ENCODE results near the gene CHTF8. TPM values are rescaled to one million over a fixed set of nuclear protein-coding genes. Genes with fewer than 3 reads are reported as not detected.
A peak's percentile ranks its signal among the peaks of the same experiment; 100 is the strongest.

CHTF8 gene
- total and polyA plus RNA-seq, 10 of the 15 experiments (the other 5 are each of a cell fraction or from before 2014, with no cell fraction given): 18.5 to 159 (median 102) TPM

GRCh38 chr16:69084289-69084688 is 48.1 kb downstream of the CHTF8 start:
- SMC1A ChIA-PET (ENCODE audit: uncharacterized antibody, unreplicated experiment): interaction anchor here (1.3 to 2.1 kb wide), 2 partner anchors 16 to 202 kb away, joined by 3 to 5 read pairs; no protein-coding TSS in a partner anchor
- 89% methylated on average over 2 of the region's 2 CpGs for WGBS (ENCODE audit: insufficient coverage, insufficient replicate concordance, low lambda C conversion rate, missing lambda C conversion rate)
- Histone ChIP-seq H3K36me3 (ENCODE audit: control insufficient read depth in 2 of 2, insufficient read depth in 2 of 2, low read length in 1 of 2) (no peaks in the 10 kb centered on the region; a peak in 1 of 4 replicates), H3K4me1 (ENCODE audit: control insufficient read depth, insufficient read depth, low read length) (peaks cover 7% of the 10 kb centered on the region), H3K4me3 (no peak overlapping the region), H3K79me2 (ENCODE audit: control insufficient read depth, insufficient read depth, low read length) (no peaks in the 10 kb centered on the region), H2AFZ (ENCODE audit: control insufficient read depth, low read depth, low read length) (no peak overlapping the region), H3K4me2 (ENCODE audit: control insufficient read depth, insufficient read depth) (no peak overlapping the region), H3K9ac (ENCODE audit: control insufficient read depth, insufficient read depth, low read length) (no peak overlapping the region), H3K9me3 (replicated peaks; ENCODE audit: control insufficient read depth, insufficient read depth, low read length) (no peaks in the 10 kb centered on the region), H3K27ac (ENCODE audit: control insufficient read depth, insufficient read depth) (no peak overlapping the region), H3K27me3 (replicated peaks in 1 of 2; ENCODE audit: control insufficient read depth in 2 of 2, insufficient read depth in 2 of 2, low read length in 1 of 2) (no peaks in the 10 kb centered on the region), H4K20me1 (ENCODE audit: control insufficient read depth, insufficient read depth) (no peaks in the 10 kb centered on the region)
- POLR2A ChIA-PET: no interaction called here
- intact Hi-C loops (cut with micrococcal nuclease; ENCODE audit: unreplicated experiment): no loop called here
- TF ChIP-seq RFX5 (IDR thresholded peaks at IDR 0.05; ENCODE audit: low read depth, low read length) (no peak), EGR1 (IDR thresholded peaks at IDR 0.05; ENCODE audit: borderline replicate concordance in 1 of 2, low read depth in 2 of 2, low read length in 2 of 2) (no peak), MXI1 (IDR thresholded peaks at IDR 0.05; ENCODE audit: low read depth, low read length) (no peak), CREB1 (IDR thresholded peaks at IDR 0.05; ENCODE audit: low read depth) (no peak), EZH2 (IDR thresholded peaks at IDR 0.05; ENCODE audit: borderline replicate concordance, control insufficient read depth, low read depth, low read length) (no peak), ZBTB33 (IDR thresholded peaks at IDR 0.05) (no peak), HDAC6 (IDR thresholded peaks at IDR 0.05; ENCODE audit: unreplicated experiment) (no peak), ZZZ3 (IDR thresholded peaks at IDR 0.05; ENCODE audit: control insufficient read depth, insufficient read length, low read depth) (no peak), CTCF (IDR thresholded peaks at IDR 0.05 in 2 of 3, conservative IDR thresholded peaks at IDR 0.05 in 1 of 3; ENCODE audit: control insufficient read depth in 2 of 3, extremely low read depth in 1 of 3, insufficient read depth in 1 of 3, low read depth in 3 of 3, low read length in 3 of 3) (no peak)
- RAD21 ChIA-PET (ENCODE audit: unreplicated experiment): no interaction called here
- no peak for FAIRE-seq
- no peak for DNase-seq (ENCODE audit: low read depth, low spot score)
- no peak for ATAC-seq
- CTCF ChIA-PET: interaction anchor here (1.8 to 2.5 kb wide), 2 partner anchors 9 to 29 kb away, joined by 4 to 7 read pairs; no protein-coding TSS in a partner anchor
- TSS peak; percentile 47 for BruUV-seq (replicated peaks)
- in situ Hi-C loops (cut with MboI): no loop called here

Measured in GM12878 (cell line).